Subcutaneous abdominal adipose tissue (tissue), 5 donors: ENCODE data around the gene ABTB2.

Experiments used
- H3K27ac ChIP-seq: one replicate; pipeline ENCODE4 v1.7.0; 2013; ENCODE audit warnings: low read depth, mild to moderate bottlenecking, inconsistent platforms, low read length, moderate library complexity
- H3K27me3 ChIP-seq, 5 donors: one replicate each; pipeline ENCODE4 v1.7.0; 2013; ENCODE audit warnings: low read length in 5 of 5, inconsistent platforms in 1 of 5; ENCODE audit not compliant: control insufficient read depth in 5 of 5, insufficient read depth in 4 of 5
- H3K36me3 ChIP-seq, 5 donors: one replicate each; pipeline ENCODE4 v1.7.0; 2013; ENCODE audit warnings: low read length in 5 of 5; ENCODE audit not compliant: control insufficient read depth in 5 of 5, insufficient read depth in 5 of 5
- H3K4me1 ChIP-seq, 5 donors: one replicate each; pipeline ENCODE4 v1.7.0; 2013; ENCODE audit warnings: low read length in 5 of 5, mild to moderate bottlenecking in 3 of 5, moderate library complexity in 1 of 5; ENCODE audit not compliant: control insufficient read depth in 5 of 5, insufficient read depth in 5 of 5
- H3K4me3 ChIP-seq, 5 donors: one replicate each; pipeline ENCODE4 v1.7.0; 2013; ENCODE audit warnings: low read length in 5 of 5, low read depth in 1 of 5
- H3K9ac ChIP-seq, 5 donors: one replicate each; pipeline ENCODE4 v1.7.0; 2013; ENCODE audit warnings: low read length in 5 of 5, mild to moderate bottlenecking in 4 of 5, moderate library complexity in 3 of 5
- H3K9me3 ChIP-seq, 5 donors: one replicate each; pipeline ENCODE4 v1.7.0; 2013; ENCODE audit warnings: low read length in 5 of 5; ENCODE audit not compliant: control insufficient read depth in 5 of 5
- donor health status: healthy.
- donor health status: healthy.
- donor health status: healthy.
- donor health status: healthy.
- donor health status: healthy.

Gene ABTB2

GRCh38 chr11:34126959-34127848, 230.6 kb downstream of the ABTB2 start:
- Histone ChIP-seq H3K4me3 (no peak overlapping the region), H3K9me3 (no peaks in the 10 kb centered on the region), H3K36me3 (peaks cover 45 to 95% (median 77%) of the 10 kb centered on the region in 5 donors), H3K27ac (no peak overlapping the region), H3K27me3 (no peaks in the 10 kb centered on the region), H3K9ac (no peak overlapping the region), H3K4me1 (no peaks in the 10 kb centered on the region)

GRCh38 chr11:34124885-34125668, 232.7 kb downstream of the ABTB2 start:
- Histone ChIP-seq H3K36me3 (peaks cover 45 to 92% (median 76%) of the 10 kb centered on the region in 5 donors), H3K9me3 (no peaks in the 10 kb centered on the region)

GRCh38 chr11:34120651-34121050, 237.2 kb downstream of the ABTB2 start:
- Histone ChIP-seq H3K27ac (no peak overlapping the region), H3K9ac (no peak overlapping the region), H3K9me3 (no peaks in the 10 kb centered on the region), H3K27me3 (no peaks in the 10 kb centered on the region), H3K4me1 (no peaks in the 10 kb centered on the region), H3K36me3 (peaks cover 38 to 93% (median 84%) of the 10 kb centered on the region in 5 donors), H3K4me3 (no peak overlapping the region)

More at GRCh38 chr11:34124885-34125668, 232.7 kb downstream of the ABTB2 start:
- no peak overlapping the region for H3K27ac ChIP-seq
- no peak overlapping the region for H3K9ac ChIP-seq
- H3K4me3 ChIP-seq = no peak overlapping the region
- H3K4me1 ChIP-seq = no peaks in the 10 kb centered on the region
- H3K27me3 ChIP-seq = no peaks in the 10 kb centered on the region

GRCh38 chr11:34114471-34114870, 243.3 kb downstream of the ABTB2 start:
- Histone ChIP-seq H3K27ac (no peak overlapping the region), H3K9me3 (no peaks in the 10 kb centered on the region), H3K4me3 (no peak overlapping the region), H3K9ac (no peak overlapping the region), H3K27me3 (no peaks in the 10 kb centered on the region), H3K36me3 (peaks cover 46 to 96% (median 88%) of the 10 kb centered on the region in 5 donors), H3K4me1 (peaks cover 0 to 11% (median 0%) of the 10 kb centered on the region in 5 donors)

- Histone ChIP-seq H3K36me3 (peaks cover 48 to 96% (median 88%) of the 10 kb centered on the region in 5 donors), H3K27me3 (no peaks in the 10 kb centered on the region), H3K4me1 (peaks cover 0 to 11% (median 0%) of the 10 kb centered on the region in 5 donors), H3K4me3 (no peak overlapping the region), H3K9ac (no peak overlapping the region), H3K9me3 (no peaks in the 10 kb centered on the region), H3K27ac (peak overlapping the region; percentile 43)
Measured at GRCh38 chr11:34114014-34114413, 243.8 kb downstream of the ABTB2 start.

GRCh38 chr11:34111722-34112270, 246.0 kb downstream of the ABTB2 start:
- H3K36me3 ChIP-seq = peaks cover 52 to 84% (median 75%) of the 10 kb centered on the region in 5 donors
- H3K27me3 ChIP-seq = no peaks in the 10 kb centered on the region
- H3K4me1 ChIP-seq = peaks cover 0 to 14% (median 1%) of the 10 kb centered on the region in 5 donors
- no peak overlapping the region for H3K27ac ChIP-seq
- H3K4me3 ChIP-seq = no peak overlapping the region
- no peak overlapping the region for H3K9ac ChIP-seq
- no peaks in the 10 kb centered on the region for H3K9me3 ChIP-seq

- peaks cover 8 to 25% (median 21%) of the 10 kb centered on the region in 5 donors for H3K4me1 ChIP-seq
- peaks cover 29 to 39% (median 33%) of the 10 kb centered on the region in 5 donors for H3K36me3 ChIP-seq
- H3K9ac ChIP-seq = peak overlapping the region; percentile 83 to 99 (median 95)
- H3K27ac ChIP-seq = peak overlapping the region; percentile 89
- H3K4me3 ChIP-seq = peak overlapping the region; percentile 83 to 98 (median 96)
- no peaks in the 10 kb centered on the region for H3K9me3 ChIP-seq
- H3K27me3 ChIP-seq = no peaks in the 10 kb centered on the region
Measured at GRCh38 chr11:34105957-34106504, 251.8 kb downstream of the ABTB2 start.

- Histone ChIP-seq H3K9me3 (no peaks in the 10 kb centered on the region), H3K27ac (peak within 1 kb of the TSS; percentile 89), H3K4me1 (peaks cover 8 to 25% (median 21%) of the 10 kb centered on the region in 5 donors), H3K36me3 (peaks cover 32 to 39% (median 35%) of the 10 kb centered on the region in 5 donors), H3K9ac (peak within 1 kb of the TSS; percentile 83 to 99 (median 95)), H3K27me3 (no peaks in the 10 kb centered on the region), H3K4me3 (peak within 1 kb of the TSS; percentile 83 to 98 (median 96))
Measured at GRCh38 chr11:34105079-34105956, 252.5 kb downstream of the ABTB2 start, which contains the start of gene NAT10. Gene NAT10, plus strand, starts transcription at chr11:34105629. Its CDS starts 2,597 bp downstream, at chr11:34108226.

GRCh38 chr11:34104680-34105078, 253.1 kb downstream of the ABTB2 start:
- H3K27ac ChIP-seq = peak overlapping the region; percentile 89
- peaks cover 8 to 25% (median 21%) of the 10 kb centered on the region in 5 donors for H3K4me1 ChIP-seq
- H3K36me3 ChIP-seq = peaks cover 33 to 39% (median 37%) of the 10 kb centered on the region in 5 donors
- peak overlapping the region in 4 of 5 donors; percentile 83 to 99 (median 96) for H3K9ac ChIP-seq
- no peaks in the 10 kb centered on the region for H3K9me3 ChIP-seq
- H3K4me3 ChIP-seq = peak overlapping the region; percentile 83 to 98 (median 96)
- H3K27me3 ChIP-seq = no peaks in the 10 kb centered on the region
